Stimulated activated CD4-positive, alpha-beta T cell treated with anti-CD3 and anti-CD28 coated beads, Interleukin-12 subunit alpha, Interleukin-12 subunit beta, amount 100 ng/mL, for 24 hours (primary cell): ENCODE measurements around the gene DUOXA2.
A peak's percentile ranks its signal among the peaks of the same experiment; 100 is the strongest.
"Not testable (repeated sequence)": the region's sequence is repeated elsewhere in the genome, so short reads cannot be mapped to it uniquely, and the experiment has no call there.

Experiments used
- DNase-seq, 2 experiments: peaks; one replicate each; pipeline ENCODE4 v3.0.0-alpha.2; 2020; ENCODE audit warnings: low read depth in 2 of 2

The DUOXA2 gene

GRCh38 chr15:45117308-45118130 is 3.4 kb downstream of the DUOXA2 start:
- no peak for DNase-seq

GRCh38 chr15:45118131-45118588 is 4.0 kb downstream of the DUOXA2 start:
- DNase-seq: peak; percentile 64 to 84

GRCh38 chr15:45118996-45119395 is 4.9 kb downstream of the DUOXA2 start:
- DNase-seq: no peak

GRCh38 chr15:45120081-45120972 is 6.2 kb downstream of the DUOXA2 start:
- DNase-seq: no peak

GRCh38 chr15:45121020-45121419 is 6.9 kb downstream of the DUOXA2 start:
- no peak for DNase-seq

- DNase-seq: no peak
Measured at GRCh38 chr15:45121706-45122417, 7.7 kb downstream of the DUOXA2 start.

GRCh38 chr15:45122719-45123118 is 8.6 kb downstream of the DUOXA2 start:
- no peak for DNase-seq

GRCh38 chr15:45123397-45123796 is 9.3 kb downstream of the DUOXA2 start:
- no peak for DNase-seq

GRCh38 chr15:45126535-45127158 is 12.5 kb downstream of the DUOXA2 start:
- DNase-seq: no peak

GRCh38 chr15:45128971-45129639 is 15.0 kb downstream of the DUOXA2 start:
- DNase-seq: no peak

GRCh38 chr15:45129651-45130129 is 15.6 kb downstream of the DUOXA2 start, which contains the start of the genes DUOX1 and DUOXA1:
DUOX1 (plus strand) TSS chr15:45129994; CDS start chr15:45131967, 1,973 bp downstream.
DUOXA1 (minus strand) TSS chr15:45129879; CDS start chr15:45123014, 6,865 bp downstream.
- DNase-seq: no peak

GRCh38 chr15:45130291-45131000 is 16.3 kb downstream of the DUOXA2 start:
- no peak for DNase-seq

- no peak for DNase-seq
Measured at GRCh38 chr15:45131510-45131909, 17.4 kb downstream of the DUOXA2 start.

GRCh38 chr15:45132844-45133560 is 18.9 kb downstream of the DUOXA2 start:
- DNase-seq: no peak

GRCh38 chr15:45133561-45133920 is 19.4 kb downstream of the DUOXA2 start:
- no peak for DNase-seq

GRCh38 chr15:45134046-45134445 is 19.9 kb downstream of the DUOXA2 start:
- DNase-seq: no peak

GRCh38 chr15:45134682-45135604 is 20.8 kb downstream of the DUOXA2 start:
- no peak for DNase-seq

- not testable (repeated sequence) for DNase-seq
Measured at GRCh38 chr15:45135705-45136377, 21.7 kb downstream of the DUOXA2 start.
